Lower leg skin (tissue), 3 donors: ENCODE results near the gene PCCB.

ENCODE experiments used
- POLR2A ChIP-seq, 2 donors: fragments of 450-650 bp; IDR thresholded peaks; one replicate each; pipeline ENCODE4 v1.6.1; 2016 to 2017; ENCODE audit warnings: antibody characterized with exemption in 2 of 2, mild to moderate bottlenecking in 1 of 2, moderate library complexity in 1 of 2
- TF ChIP-seq, protein P1 (sequence below), 3 donors: fragments of 450-650 bp; IDR thresholded peaks; one replicate each; pipeline ENCODE4 v1.5.1; 2016; ENCODE audit warnings: antibody characterized with exemption in 3 of 3, mild to moderate bottlenecking in 3 of 3, moderate library complexity in 2 of 3

DNA sequence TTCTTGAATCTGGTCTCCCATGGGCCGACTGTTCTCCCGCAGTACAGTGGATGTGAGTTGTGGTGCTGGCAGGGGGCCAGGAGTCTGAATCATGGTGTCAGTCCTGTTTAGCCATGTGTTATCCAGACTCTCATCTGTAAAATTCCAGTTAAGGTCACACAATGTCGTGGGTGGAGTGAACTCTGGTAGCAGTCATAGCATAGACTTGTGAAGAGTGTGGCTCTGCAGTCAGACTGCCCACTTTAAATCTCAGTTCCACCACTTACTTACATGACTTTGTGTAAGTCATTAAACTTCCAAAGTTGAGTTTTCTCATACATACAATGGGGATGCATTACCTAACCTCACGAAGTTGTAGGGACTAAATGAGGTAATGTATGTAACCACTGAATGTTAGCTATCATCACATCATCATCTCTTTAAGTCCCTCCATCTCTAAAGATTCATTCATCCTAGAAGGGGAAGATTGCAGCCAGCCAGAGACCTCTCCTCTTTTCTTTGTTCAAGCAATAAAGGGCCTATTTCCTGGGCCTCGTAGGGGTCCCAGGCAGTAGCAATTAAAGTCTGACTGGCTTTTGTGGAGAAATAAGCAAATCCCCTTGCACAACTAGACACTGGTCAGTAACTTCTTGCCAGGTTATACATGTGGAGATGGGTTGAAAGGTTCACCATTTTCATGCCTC is 93.9 kb downstream of the PCCB start:
- TF ChIP-seq, protein P1, sequence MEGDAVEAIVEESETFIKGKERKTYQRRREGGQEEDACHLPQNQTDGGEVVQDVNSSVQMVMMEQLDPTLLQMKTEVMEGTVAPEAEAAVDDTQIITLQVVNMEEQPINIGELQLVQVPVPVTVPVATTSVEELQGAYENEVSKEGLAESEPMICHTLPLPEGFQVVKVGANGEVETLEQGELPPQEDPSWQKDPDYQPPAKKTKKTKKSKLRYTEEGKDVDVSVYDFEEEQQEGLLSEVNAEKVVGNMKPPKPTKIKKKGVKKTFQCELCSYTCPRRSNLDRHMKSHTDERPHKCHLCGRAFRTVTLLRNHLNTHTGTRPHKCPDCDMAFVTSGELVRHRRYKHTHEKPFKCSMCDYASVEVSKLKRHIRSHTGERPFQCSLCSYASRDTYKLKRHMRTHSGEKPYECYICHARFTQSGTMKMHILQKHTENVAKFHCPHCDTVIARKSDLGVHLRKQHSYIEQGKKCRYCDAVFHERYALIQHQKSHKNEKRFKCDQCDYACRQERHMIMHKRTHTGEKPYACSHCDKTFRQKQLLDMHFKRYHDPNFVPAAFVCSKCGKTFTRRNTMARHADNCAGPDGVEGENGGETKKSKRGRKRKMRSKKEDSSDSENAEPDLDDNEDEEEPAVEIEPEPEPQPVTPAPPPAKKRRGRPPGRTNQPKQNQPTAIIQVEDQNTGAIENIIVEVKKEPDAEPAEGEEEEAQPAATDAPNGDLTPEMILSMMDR (IDR thresholded peaks at IDR 0.05), result no peak
- no peak for TF ChIP-seq POLR2A (IDR thresholded peaks at IDR 0.05)
